Ureter (tissue), 1 donor: Measurements from ENCODE around the gene MGAT4B. TPM values are rescaled to one million over a fixed set of nuclear protein-coding genes. Genes with fewer than 3 reads are reported as not detected.

Source experiments
- DNase-seq: peaks from one replicate; pipeline ENCODE4 v3.0.0-alpha.2; 2020; ENCODE audit warnings: low spot score
- total RNA-seq: library from RNA; stranded (reverse); gene quantifications from one replicate; pipeline ENCODE4 v1.2.4, GENCODE V29; 2023
- donor health status: DM: yes; HTN: yes; CAD: no.

The MGAT4B gene
- total RNA-seq, 1 donor from 2014 or later: 93.8 TPM

- DNase-seq: no peak
These were observed 5.6 kb upstream of the MGAT4B start for GRCh38 chr5:179812135-179812825.

GRCh38 chr5:179805529-179806249, 977 bp downstream of the MGAT4B start:
- DNase-seq: peak; percentile 45

- DNase-seq: no peak
These were observed 1.6 kb downstream of the MGAT4B start for GRCh38 chr5:179805070-179805528.

- no peak for DNase-seq
These were observed 2.1 kb downstream of the MGAT4B start for GRCh38 chr5:179804555-179804947.

GRCh38 chr5:179803651-179804554, 2.8 kb downstream of the MGAT4B start:
- DNase-seq: peak; percentile 44

- DNase-seq: no peak
These were observed 3.6 kb downstream of the MGAT4B start for GRCh38 chr5:179802950-179803562.

GRCh38 chr5:179802207-179802883, 4.3 kb downstream of the MGAT4B start:
- DNase-seq: no peak

- peak; percentile 76 for DNase-seq
These were observed 5.1 kb downstream of the MGAT4B start for GRCh38 chr5:179801304-179802206.

- DNase-seq: no peak
These were observed 5.9 kb downstream of the MGAT4B start for GRCh38 chr5:179800696-179801201.

GRCh38 chr5:179800071-179800695, 6.5 kb downstream of the MGAT4B start:
- DNase-seq: no peak

- DNase-seq: no peak
These were observed 7.1 kb downstream of the MGAT4B start for GRCh38 chr5:179799644-179799973.

GRCh38 chr5:179798771-179799643, 7.7 kb downstream of the MGAT4B start:
- peak; percentile 43 for DNase-seq

- DNase-seq: no peak
These were observed 8.4 kb downstream of the MGAT4B start for GRCh38 chr5:179798144-179798770.

- no peak for DNase-seq
These were observed 8.9 kb downstream of the MGAT4B start for GRCh38 chr5:179797741-179798140.

GRCh38 chr5:179796877-179797608, 9.6 kb downstream of the MGAT4B start:
- peak; percentile 44 for DNase-seq

- DNase-seq: peak; percentile 80
These were observed 10.5 kb downstream of the MGAT4B start for GRCh38 chr5:179795863-179796833.
